HG02870 (cell line): ENCODE measurements around the gene ABCC10.
"Not testable (repeated sequence)": the region's sequence is repeated elsewhere in the genome, so short reads cannot be mapped to it uniquely, and the experiment has no call there.

Experiments
- ATAC-seq: cut with Tn5 transposase; IDR thresholded peaks from one replicate; pipeline ENCODE4 v1.9.1; 2021; ENCODE audit warnings: mild to moderate bottlenecking, moderate library complexity; ENCODE audit not compliant: unreplicated experiment

ABCC10 gene

GRCh38 chr6:43427406-43428111 is at the start of gene ABCC10:
TSS of gene ABCC10 (plus strand) at chr6:43427541. CDS start at chr6:43427979, 438 bp downstream.
- ATAC-seq: peak; percentile 91

GRCh38 chr6:43377710-43378229 is 49.6 kb upstream of the ABCC10 start:
- ATAC-seq: no peak

- no peak for ATAC-seq
Measured at GRCh38 chr6:43378631-43379030, 48.7 kb upstream of the ABCC10 start.

GRCh38 chr6:43380858-43381257 is 46.5 kb upstream of the ABCC10 start:
- ATAC-seq: not testable (repeated sequence)

- no peak for ATAC-seq
Measured at GRCh38 chr6:43383021-43383667, 44.2 kb upstream of the ABCC10 start.

- ATAC-seq: no peak
Measured at GRCh38 chr6:43386492-43386891, 40.8 kb upstream of the ABCC10 start.

GRCh38 chr6:43389730-43390295 is 37.5 kb upstream of the ABCC10 start:
- ATAC-seq: no peak

- ATAC-seq: not testable (repeated sequence)
Measured at GRCh38 chr6:43390753-43391439, 36.4 kb upstream of the ABCC10 start.

- ATAC-seq: no peak
Measured at GRCh38 chr6:43391440-43392031, 35.8 kb upstream of the ABCC10 start.

- ATAC-seq: not testable (repeated sequence)
Measured at GRCh38 chr6:43393133-43393532, 34.2 kb upstream of the ABCC10 start.

GRCh38 chr6:43393602-43394001 is 33.7 kb upstream of the ABCC10 start:
- ATAC-seq: no peak

GRCh38 chr6:43394982-43395381 is 32.4 kb upstream of the ABCC10 start:
- no peak for ATAC-seq

- ATAC-seq: no peak
Measured at GRCh38 chr6:43395776-43396175, 31.6 kb upstream of the ABCC10 start.

- ATAC-seq: no peak
Measured at GRCh38 chr6:43396408-43397149, 30.8 kb upstream of the ABCC10 start.

GRCh38 chr6:43399932-43400487 is 27.3 kb upstream of the ABCC10 start:
- ATAC-seq: no peak

GRCh38 chr6:43401730-43402129 is 25.6 kb upstream of the ABCC10 start:
- no peak for ATAC-seq

- ATAC-seq: no peak
Measured at GRCh38 chr6:43402820-43403219, 24.5 kb upstream of the ABCC10 start.

- ATAC-seq: no peak
Measured at GRCh38 chr6:43405354-43405753, 22.0 kb upstream of the ABCC10 start.

GRCh38 chr6:43407296-43407695 is 20.0 kb upstream of the ABCC10 start:
- no peak for ATAC-seq

GRCh38 chr6:43408259-43408658 is 19.1 kb upstream of the ABCC10 start:
- no peak for ATAC-seq
